ENCODE results near the gene OTUD6A. TPM values are rescaled to one million over a fixed set of nuclear protein-coding genes. Genes with fewer than 3 reads are reported as not detected.

OTUD6A gene
- total RNA-seq, 1 donor from 2014 or later, result not detected

- peak; percentile 58 for DNase-seq (ENCODE audit: low read depth, low spot score)
- no peak overlapping the region for H3K27ac Mint-ChIP-seq (ENCODE audit: unreplicated experiment)
- TF ChIP-seq CTCF (conservative IDR thresholded peaks at IDR 0.05), result peak; percentile 73
- peaks cover 5% of the 10 kb centered on the region for H3K4me1 Mint-ChIP-seq
- peaks cover 2% of the 10 kb centered on the region for H3K36me3 Mint-ChIP-seq (ENCODE audit: low read depth)
- H3K4me3 Mint-ChIP-seq, result no peak overlapping the region
- no peaks in the 10 kb centered on the region for H3K27me3 Mint-ChIP-seq (ENCODE audit: low read depth)
- H3K9me3 Mint-ChIP-seq, result peaks cover 3% of the 10 kb centered on the region
Measured at GRCh38 chrX:70030301-70030767, 31.9 kb upstream of the OTUD6A start.

DNA sequence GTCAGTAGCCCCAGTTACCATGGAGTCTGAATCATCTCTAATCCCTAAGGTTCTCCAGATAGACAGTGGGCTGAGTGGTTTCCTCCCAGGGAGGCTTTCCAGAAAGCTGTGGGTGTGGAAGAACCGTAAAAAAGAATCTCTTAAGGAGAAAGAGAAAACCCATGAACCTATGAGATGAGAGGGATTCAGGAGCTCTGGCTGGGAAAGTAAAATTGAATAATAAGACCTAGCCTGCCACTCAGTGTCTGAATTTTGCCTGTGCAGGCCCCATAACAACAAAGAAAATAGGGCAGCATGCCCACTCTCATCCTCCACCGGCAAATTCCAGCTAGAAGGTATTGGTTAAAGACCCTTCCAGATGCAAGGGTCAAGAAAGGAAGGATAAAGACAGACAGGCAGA is 29.5 kb upstream of the OTUD6A start:
- no peaks in the 10 kb centered on the region for H3K36me3 Mint-ChIP-seq (ENCODE audit: low read depth)
- no peak for DNase-seq (ENCODE audit: low read depth, low spot score)
- H3K27me3 Mint-ChIP-seq (ENCODE audit: low read depth), result no peaks in the 10 kb centered on the region
- no peak overlapping the region for H3K4me3 Mint-ChIP-seq
- H3K9me3 Mint-ChIP-seq, result no peaks in the 10 kb centered on the region
- H3K27ac Mint-ChIP-seq (ENCODE audit: unreplicated experiment), result no peak overlapping the region
- H3K4me1 Mint-ChIP-seq, result no peaks in the 10 kb centered on the region
- TF ChIP-seq CTCF (conservative IDR thresholded peaks at IDR 0.05), result no peak

DNA sequence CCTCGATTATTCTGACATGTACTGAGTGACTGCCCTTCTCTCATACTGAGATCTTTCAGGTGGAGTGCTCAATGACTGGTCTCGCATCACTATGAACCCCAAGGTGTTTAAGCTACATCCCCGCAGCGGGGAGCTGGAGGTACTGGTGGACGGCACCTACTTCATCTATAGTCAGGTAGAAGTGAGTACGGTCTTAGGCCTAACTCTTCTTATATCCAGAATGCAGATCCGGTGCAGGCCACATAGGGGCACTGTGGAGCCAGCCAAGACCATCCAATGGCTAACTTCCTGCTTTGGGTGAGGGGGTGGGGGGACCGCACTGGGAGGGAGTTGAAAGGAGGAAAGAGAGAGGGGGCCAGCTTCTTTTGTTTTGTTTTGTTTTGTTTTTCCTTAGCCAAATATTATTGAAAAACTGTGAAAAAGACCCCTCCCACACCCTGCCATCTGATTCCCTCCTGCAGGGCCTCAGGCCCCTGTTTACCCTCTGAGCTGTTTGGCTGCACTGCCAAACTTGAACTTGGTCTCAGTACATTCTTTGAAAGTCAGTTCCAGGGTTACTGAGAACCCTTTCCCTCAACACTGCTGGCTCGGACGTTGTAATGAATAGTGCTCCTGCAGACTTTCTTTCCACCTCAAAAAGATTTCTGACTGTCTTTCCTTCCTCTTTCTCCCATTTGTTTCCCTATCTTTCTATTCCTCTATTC is 28.8 kb upstream of the OTUD6A start:
- Mint-ChIP-seq H3K4me1 (no peaks in the 10 kb centered on the region), H3K27ac (ENCODE audit: unreplicated experiment) (no peak overlapping the region), H3K9me3 (no peaks in the 10 kb centered on the region), H3K4me3 (no peak overlapping the region), H3K36me3 (ENCODE audit: low read depth) (no peaks in the 10 kb centered on the region), H3K27me3 (ENCODE audit: low read depth) (no peaks in the 10 kb centered on the region)
- peak; percentile 54 for TF ChIP-seq CTCF (conservative IDR thresholded peaks at IDR 0.05)
- peak; percentile 36 for DNase-seq (ENCODE audit: low read depth, low spot score)

DNA sequence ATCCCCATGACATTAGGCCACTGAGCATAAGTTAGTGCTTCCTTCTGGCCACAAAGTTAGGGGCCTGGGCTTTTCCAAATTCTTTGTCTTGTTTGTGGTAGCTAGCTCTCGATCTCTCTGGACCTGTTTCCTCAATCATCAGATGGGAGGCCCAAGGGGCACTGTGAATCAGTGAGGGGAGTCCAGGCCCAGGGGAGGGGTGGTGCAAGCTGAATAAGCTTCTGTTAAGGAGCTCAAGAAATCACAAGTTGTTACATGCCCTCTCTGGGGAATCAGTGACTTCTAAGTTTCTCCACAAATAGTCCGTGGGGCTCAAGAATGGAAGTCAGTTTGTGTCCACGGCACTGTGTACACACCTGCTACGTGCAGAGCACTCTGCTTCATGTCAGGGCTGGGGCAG is 27.6 kb upstream of the OTUD6A start:
- TF ChIP-seq CTCF (conservative IDR thresholded peaks at IDR 0.05), result no peak
- Mint-ChIP-seq H3K9me3 (no peaks in the 10 kb centered on the region), H3K4me3 (no peak overlapping the region), H3K27me3 (ENCODE audit: low read depth) (no peaks in the 10 kb centered on the region), H3K36me3 (ENCODE audit: low read depth) (no peaks in the 10 kb centered on the region), H3K4me1 (no peaks in the 10 kb centered on the region), H3K27ac (ENCODE audit: unreplicated experiment) (no peak overlapping the region)
- no peak for DNase-seq (ENCODE audit: low read depth, low spot score)

- H3K27ac Mint-ChIP-seq (ENCODE audit: unreplicated experiment), result no peak overlapping the region
- H3K36me3 Mint-ChIP-seq (ENCODE audit: low read depth), result no peaks in the 10 kb centered on the region
- H3K4me1 Mint-ChIP-seq, result no peaks in the 10 kb centered on the region
- peaks cover 2% of the 10 kb centered on the region for H3K9me3 Mint-ChIP-seq
- DNase-seq (ENCODE audit: low read depth, low spot score), result no peak
- no peak overlapping the region for H3K4me3 Mint-ChIP-seq
- no peak for TF ChIP-seq CTCF (conservative IDR thresholded peaks at IDR 0.05)
- no peaks in the 10 kb centered on the region for H3K27me3 Mint-ChIP-seq (ENCODE audit: low read depth)
Measured at GRCh38 chrX:70038515-70038914, 23.7 kb upstream of the OTUD6A start.
